Stromal cell of bone marrow (primary cell): ENCODE measurements around the gene SSU72.
"Not testable (repeated sequence)": the region's sequence is repeated elsewhere in the genome, so short reads cannot be mapped to it uniquely, and the experiment has no call there.

Experiments used
- DNase-seq: peaks from one replicate; pipeline ENCODE4 v3.0.0-alpha.2; 2012; ENCODE audit warnings: low read depth

SSU72 gene

GRCh38 chr1:1495461-1495975 is 79.1 kb downstream of the SSU72 start:
- DNase-seq, result not testable (repeated sequence)

GRCh38 chr1:1494311-1494710 is 80.4 kb downstream of the SSU72 start:
- not testable (repeated sequence) for DNase-seq
